ENCODE data around the gene LRP1.

GRCh38 chr12:57255916-57256315, 127.6 kb downstream of the LRP1 start:
- TF ChIP-seq POLR2AphosphoS5 (IDR thresholded peaks at IDR 0.05; ENCODE audit: low read depth, low read length) (no peak), CTCF (IDR thresholded peaks at IDR 0.05) (no peak), TCF7L2 (IDR thresholded peaks at IDR 0.05; ENCODE audit: low read depth, low read length) (no peak), REST (IDR thresholded peaks at IDR 0.05; ENCODE audit: insufficient read depth in 1 of 2, low read depth in 2 of 2, low read length in 1 of 2) (no peak)
